ENCODE measurements around the gene OR7G1. TPM values are rescaled to one million over a fixed set of nuclear protein-coding genes. Genes with fewer than 3 reads are reported as not detected.

The OR7G1 gene
- total and polyA plus RNA-seq, 2 of the 4 experiments (the other 2 are of a cell fraction), result not detected

DNA sequence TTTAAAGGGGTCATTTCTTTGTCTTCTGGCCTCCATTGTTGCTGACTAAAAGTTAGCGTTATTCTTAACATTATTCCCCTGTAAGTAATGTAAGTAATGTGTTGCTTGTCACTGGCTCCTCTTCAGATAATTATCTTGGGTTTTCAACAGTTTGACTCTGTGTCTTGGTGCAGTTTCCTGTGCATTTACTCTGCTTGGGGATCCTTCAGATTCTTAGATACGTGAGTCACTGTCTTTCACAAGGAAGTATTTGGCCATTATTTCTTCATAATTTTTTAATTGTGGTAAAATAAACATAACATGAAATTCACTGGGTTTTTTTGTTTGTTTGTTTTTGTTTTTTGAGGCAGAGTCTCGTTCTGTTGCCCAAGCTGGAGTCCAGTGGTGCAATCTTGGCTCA is 49.7 kb upstream of the OR7G1 start:
- no peak overlapping the region for H3K4me2 ChIP-seq (ENCODE audit: low read depth, low read length)
- H3K36me3 ChIP-seq (ENCODE audit: control insufficient read depth, insufficient read depth, low read length), result peaks cover 43% of the 10 kb centered on the region
- H3K4me1 ChIP-seq (ENCODE audit: control insufficient read depth, insufficient read depth, low read length), result peaks cover 2% of the 10 kb centered on the region; the same call in 1 of the 2 replicates
- dilution Hi-C loops (cut with HindIII; ENCODE audit: low sequenced_read_pairs, unreplicated experiment), result no loop called here
- BruUV-seq (replicated peaks), result no TSS peak
- no peak overlapping the region for H3K9ac ChIP-seq (ENCODE audit: low read depth, low read length)
- H2AK9ac ChIP-seq (replicated peaks; ENCODE audit: low read depth, low read length, poor library complexity), result no peak overlapping the region
- H3K14ac ChIP-seq (replicated peaks; ENCODE audit: low read depth, low read length), result no peak overlapping the region
- H3K18ac ChIP-seq (ENCODE audit: low read depth, low read length), result no peak overlapping the region
- ChIA-PET CTCF (no interaction called here), POLR2A (ENCODE audit: unreplicated experiment) (no interaction called here)
- intact Hi-C loops (cut with micrococcal nuclease), result no loop called here
- H3K9me3 ChIP-seq (ENCODE audit: control insufficient read depth, insufficient read depth, low read length), result peaks cover 30% of the 10 kb centered on the region
- no peak overlapping the region for H2BK15ac ChIP-seq (ENCODE audit: low read depth, low read length)
- H2BK5ac ChIP-seq (ENCODE audit: low read depth, low read length, poor library complexity, severe bottlenecking), result no peak overlapping the region
- H3K27ac ChIP-seq (ENCODE audit: insufficient read depth, low read length), result no peak overlapping the region
- no peak overlapping the region for H3K4me3 ChIP-seq (ENCODE audit: insufficient read depth, low read depth, low read length)
- H3K56ac ChIP-seq (ENCODE audit: extremely low read depth, insufficient read depth, low read length), result no peak overlapping the region
- DNase-seq, result peak; percentile 22
- WGBS, 2 experiments (ENCODE audit: extremely low coverage in 2 of 2, insufficient read length in 1 of 2), result no CpG with 5 or more reads among the region's 3 CpGs
- TF ChIP-seq MAFK (IDR thresholded peaks at IDR 0.05; ENCODE audit: low read depth, low read length) (no peak), RCOR1 (IDR thresholded peaks at IDR 0.05; ENCODE audit: insufficient replicate concordance, low read length) (no peak), FOS (IDR thresholded peaks at IDR 0.05; ENCODE audit: low read depth, low read length) (no peak)
- TF ChIP-seq, protein P1, sequence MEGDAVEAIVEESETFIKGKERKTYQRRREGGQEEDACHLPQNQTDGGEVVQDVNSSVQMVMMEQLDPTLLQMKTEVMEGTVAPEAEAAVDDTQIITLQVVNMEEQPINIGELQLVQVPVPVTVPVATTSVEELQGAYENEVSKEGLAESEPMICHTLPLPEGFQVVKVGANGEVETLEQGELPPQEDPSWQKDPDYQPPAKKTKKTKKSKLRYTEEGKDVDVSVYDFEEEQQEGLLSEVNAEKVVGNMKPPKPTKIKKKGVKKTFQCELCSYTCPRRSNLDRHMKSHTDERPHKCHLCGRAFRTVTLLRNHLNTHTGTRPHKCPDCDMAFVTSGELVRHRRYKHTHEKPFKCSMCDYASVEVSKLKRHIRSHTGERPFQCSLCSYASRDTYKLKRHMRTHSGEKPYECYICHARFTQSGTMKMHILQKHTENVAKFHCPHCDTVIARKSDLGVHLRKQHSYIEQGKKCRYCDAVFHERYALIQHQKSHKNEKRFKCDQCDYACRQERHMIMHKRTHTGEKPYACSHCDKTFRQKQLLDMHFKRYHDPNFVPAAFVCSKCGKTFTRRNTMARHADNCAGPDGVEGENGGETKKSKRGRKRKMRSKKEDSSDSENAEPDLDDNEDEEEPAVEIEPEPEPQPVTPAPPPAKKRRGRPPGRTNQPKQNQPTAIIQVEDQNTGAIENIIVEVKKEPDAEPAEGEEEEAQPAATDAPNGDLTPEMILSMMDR (conservative IDR thresholded peaks at IDR 0.05; ENCODE audit: low read depth, low read length), result no peak
- TF ChIP-seq, protein P2, sequence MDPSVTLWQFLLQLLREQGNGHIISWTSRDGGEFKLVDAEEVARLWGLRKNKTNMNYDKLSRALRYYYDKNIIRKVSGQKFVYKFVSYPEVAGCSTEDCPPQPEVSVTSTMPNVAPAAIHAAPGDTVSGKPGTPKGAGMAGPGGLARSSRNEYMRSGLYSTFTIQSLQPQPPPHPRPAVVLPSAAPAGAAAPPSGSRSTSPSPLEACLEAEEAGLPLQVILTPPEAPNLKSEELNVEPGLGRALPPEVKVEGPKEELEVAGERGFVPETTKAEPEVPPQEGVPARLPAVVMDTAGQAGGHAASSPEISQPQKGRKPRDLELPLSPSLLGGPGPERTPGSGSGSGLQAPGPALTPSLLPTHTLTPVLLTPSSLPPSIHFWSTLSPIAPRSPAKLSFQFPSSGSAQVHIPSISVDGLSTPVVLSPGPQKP (IDR thresholded peaks at IDR 0.05; ENCODE audit: borderline replicate concordance, low read depth, low read length), result no peak
- no peak overlapping the region for H2AFZ ChIP-seq (replicated peaks; ENCODE audit: low read length, poor library complexity)
- in situ Hi-C loops (cut with MboI; ENCODE audit: low sequenced_read_pairs), result no loop called here
- H3K79me1 ChIP-seq (ENCODE audit: low read depth in 1 of 2, low read length in 2 of 2), result peaks cover 0 to 21% of the 10 kb centered on the region in 2 experiments; a peak in 2 of 4 replicates
- H2BK20ac ChIP-seq (ENCODE audit: low read depth, low read length), result no peak overlapping the region
- ATAC-seq (ENCODE audit: low read depth), result no peak; the same call in 1 of the 2 replicates
- H3K4ac ChIP-seq (ENCODE audit: low read depth, low read length), result no peak overlapping the region
- no peak overlapping the region for H3K23ac ChIP-seq (ENCODE audit: low read depth, low read length)
- H3K9me1 ChIP-seq (ENCODE audit: insufficient read depth, low read length), result no peaks in the 10 kb centered on the region
- H4K20me1 ChIP-seq (ENCODE audit: insufficient read depth, low read length), result no peaks in the 10 kb centered on the region
- H4K8ac ChIP-seq (ENCODE audit: low read depth in 2 of 2, low read length in 2 of 2), result no peak overlapping the region
- no peak overlapping the region for H4K91ac ChIP-seq (ENCODE audit: insufficient read depth, low read depth, low read length)
- no peak overlapping the region for H2BK120ac ChIP-seq (ENCODE audit: low read depth, low read length)
- H2AK5ac ChIP-seq (ENCODE audit: low read depth, low read length), result no peak overlapping the region
- H3K27me3 ChIP-seq (ENCODE audit: control insufficient read depth, insufficient read depth, low read length), result no peaks in the 10 kb centered on the region
- no peak overlapping the region for H4K5ac ChIP-seq (ENCODE audit: low read depth, low read length)
